ENCODE results near the gene NPTXR.

The NPTXR gene

DNA sequence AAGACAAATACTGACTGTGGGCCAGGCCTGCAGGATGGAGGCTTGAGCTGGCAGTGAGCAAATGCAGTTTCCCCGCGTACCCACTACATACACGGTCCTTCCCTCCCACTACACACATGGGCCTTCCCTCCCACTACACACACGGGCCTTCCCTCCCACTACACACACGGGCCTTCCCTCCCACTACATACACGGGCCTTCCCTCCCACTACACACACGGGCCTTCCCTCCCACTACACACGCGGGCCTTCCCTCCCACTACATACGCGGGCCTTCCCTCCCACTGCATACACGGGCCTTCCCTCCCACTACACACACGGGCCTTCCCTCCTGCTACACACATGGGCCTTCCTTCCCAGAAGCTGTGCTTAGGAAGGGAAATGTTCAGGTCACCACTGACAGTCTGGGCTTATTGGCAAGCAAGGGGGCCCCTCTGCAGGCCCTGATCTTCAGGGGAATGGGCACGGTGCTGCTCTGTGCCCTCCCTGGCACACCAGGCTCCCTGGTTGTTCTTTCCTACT lies 60.7 kb downstream of the NPTXR start:
- no peak for DNase-seq (ENCODE audit: low read depth)
- TF ChIP-seq, protein P1, sequence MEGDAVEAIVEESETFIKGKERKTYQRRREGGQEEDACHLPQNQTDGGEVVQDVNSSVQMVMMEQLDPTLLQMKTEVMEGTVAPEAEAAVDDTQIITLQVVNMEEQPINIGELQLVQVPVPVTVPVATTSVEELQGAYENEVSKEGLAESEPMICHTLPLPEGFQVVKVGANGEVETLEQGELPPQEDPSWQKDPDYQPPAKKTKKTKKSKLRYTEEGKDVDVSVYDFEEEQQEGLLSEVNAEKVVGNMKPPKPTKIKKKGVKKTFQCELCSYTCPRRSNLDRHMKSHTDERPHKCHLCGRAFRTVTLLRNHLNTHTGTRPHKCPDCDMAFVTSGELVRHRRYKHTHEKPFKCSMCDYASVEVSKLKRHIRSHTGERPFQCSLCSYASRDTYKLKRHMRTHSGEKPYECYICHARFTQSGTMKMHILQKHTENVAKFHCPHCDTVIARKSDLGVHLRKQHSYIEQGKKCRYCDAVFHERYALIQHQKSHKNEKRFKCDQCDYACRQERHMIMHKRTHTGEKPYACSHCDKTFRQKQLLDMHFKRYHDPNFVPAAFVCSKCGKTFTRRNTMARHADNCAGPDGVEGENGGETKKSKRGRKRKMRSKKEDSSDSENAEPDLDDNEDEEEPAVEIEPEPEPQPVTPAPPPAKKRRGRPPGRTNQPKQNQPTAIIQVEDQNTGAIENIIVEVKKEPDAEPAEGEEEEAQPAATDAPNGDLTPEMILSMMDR (IDR thresholded peaks at IDR 0.05; ENCODE audit: low read depth, low read length, missing control alignments): no peak
- H3K4me3 ChIP-seq (ENCODE audit: low read depth, low read length): no peak overlapping the region

DNA sequence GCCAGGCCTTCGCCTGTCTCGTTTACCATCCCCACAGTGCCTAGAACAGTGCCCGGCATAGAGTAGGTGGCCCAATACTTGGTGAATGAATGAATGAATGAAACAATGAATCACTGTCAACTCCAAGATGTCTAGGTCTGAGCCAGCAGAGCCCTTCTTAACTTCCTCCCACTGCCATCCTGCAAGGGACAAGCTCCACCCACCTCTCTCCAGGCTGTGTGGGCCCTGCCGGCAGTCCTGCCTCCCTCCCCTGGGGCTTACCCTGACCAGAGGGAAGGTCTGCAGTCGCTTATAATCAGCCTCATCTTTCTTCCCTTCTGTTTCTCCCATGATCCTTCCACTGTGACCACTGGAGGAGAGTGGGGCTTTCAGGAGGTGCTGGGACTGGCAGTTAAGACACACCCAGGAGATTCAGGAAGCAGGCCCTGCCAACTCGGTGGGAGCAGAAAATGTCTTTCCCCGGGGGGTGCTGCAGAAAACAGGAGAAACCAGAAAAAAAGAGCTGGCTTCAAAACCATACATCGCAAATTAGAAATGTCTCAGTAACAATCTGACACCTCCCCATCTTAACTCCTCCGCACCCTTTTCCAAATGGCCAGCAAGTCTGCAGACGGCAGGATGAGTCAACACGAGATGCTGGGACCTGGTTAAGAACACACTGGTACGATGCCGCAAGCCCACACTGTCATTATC lies 61.3 kb downstream of the NPTXR start:
- TF ChIP-seq, protein P1 (IDR thresholded peaks at IDR 0.05; ENCODE audit: low read depth, low read length, missing control alignments): no peak
- no peak overlapping the region for H3K4me3 ChIP-seq (ENCODE audit: low read depth, low read length)
- no peak for DNase-seq (ENCODE audit: low read depth)

DNA sequence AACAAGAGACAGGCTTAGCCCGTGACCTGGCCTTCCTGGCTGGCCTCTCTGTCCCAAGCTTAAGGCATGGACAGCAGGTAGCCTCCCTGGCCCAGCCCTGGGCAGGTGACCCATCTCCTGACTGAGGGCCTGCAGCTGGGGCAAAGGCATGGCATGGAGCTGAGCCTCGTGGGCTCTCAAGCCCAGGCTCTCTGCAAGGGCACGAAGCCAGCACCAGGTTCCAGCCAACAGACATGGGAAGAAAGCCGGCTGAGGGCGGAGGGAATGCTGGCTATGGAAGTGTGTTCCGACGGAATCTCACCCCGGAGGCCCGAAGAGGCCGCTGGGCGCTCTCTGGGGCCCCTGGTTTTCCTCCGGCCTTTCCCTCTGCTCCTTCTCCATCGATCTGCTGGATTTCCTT lies 62.8 kb downstream of the NPTXR start:
- DNase-seq (ENCODE audit: low read depth): no peak
- no peak overlapping the region for H3K4me3 ChIP-seq (ENCODE audit: low read depth, low read length)
- TF ChIP-seq, protein P1 (IDR thresholded peaks at IDR 0.05; ENCODE audit: low read depth, low read length, missing control alignments): no peak

DNA sequence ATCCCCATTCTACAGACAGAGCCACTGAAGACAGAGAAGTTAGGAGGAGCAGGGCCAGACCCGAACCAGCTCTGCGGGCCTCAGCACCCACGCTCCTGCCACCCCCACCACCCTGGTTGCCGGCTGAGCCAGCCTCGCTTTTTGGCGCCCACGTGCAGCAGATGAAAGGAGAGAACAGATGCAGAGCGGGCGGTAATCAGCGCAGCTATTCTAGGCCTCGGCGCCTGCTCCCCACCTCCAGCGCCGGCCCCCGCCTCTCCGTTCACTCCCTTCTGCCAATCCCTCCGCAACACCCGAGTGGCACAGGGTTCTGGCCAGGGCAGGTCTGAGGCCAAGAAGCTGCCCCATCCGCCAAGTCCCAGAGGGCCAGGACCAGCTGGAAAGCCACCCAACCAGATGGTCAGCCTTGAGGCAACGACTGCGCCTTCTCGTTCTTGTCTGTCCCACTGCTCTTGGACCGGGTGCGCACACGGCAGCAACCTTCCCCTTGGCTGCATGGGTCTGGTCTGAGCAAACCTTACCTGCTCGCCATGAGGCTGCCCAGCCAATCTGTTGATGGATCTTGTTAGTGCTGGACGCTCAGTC lies 66.6 kb downstream of the NPTXR start:
- no peak for DNase-seq (ENCODE audit: low read depth)
- no peak overlapping the region for H3K4me3 ChIP-seq (ENCODE audit: low read depth, low read length)
- TF ChIP-seq, protein P1 (IDR thresholded peaks at IDR 0.05; ENCODE audit: low read depth, low read length, missing control alignments): no peak

DNA sequence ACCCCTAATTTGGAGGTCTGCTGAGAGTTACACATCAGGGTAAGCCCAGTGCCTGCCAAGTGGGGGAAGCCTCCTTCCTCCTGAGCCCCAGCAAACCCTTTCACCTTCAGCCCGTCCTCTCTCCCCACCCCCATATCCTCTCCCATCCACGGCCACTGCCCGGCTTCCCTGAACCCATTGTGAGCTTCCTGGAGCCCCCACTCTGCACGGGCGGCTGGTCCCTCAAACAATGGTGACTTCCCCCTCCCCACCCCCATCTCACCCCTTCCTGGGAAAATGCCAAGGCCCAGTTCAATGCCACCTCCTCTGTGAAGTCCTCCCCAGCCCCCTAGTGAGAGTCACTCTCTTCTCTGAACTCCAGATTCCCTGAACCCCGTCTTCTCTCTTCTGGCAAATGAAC lies 67.7 kb downstream of the NPTXR start:
- DNase-seq (ENCODE audit: low read depth): no peak
- TF ChIP-seq, protein P1 (IDR thresholded peaks at IDR 0.05; ENCODE audit: low read depth, low read length, missing control alignments): no peak
- no peak overlapping the region for H3K4me3 ChIP-seq (ENCODE audit: low read depth, low read length)

DNA sequence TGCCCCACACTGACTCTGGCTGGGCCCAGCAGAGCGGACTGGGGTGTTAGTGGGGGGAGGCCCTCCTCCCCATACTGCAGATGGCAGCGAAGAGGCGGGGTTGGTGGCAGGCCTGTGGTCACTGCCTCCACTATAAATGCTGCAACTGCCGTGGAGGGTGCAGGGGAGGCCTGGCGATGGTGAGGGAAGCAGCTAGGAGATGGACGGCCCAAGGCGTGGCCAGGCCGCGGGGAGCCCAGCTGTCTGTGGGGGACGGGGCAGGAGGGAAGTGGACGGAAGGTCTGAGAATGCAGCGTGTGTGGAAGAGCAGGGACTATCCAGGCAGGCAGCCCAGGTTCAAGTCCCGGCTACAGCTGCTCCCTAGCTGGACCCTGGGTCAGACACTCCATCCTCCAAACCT lies 68.2 kb downstream of the NPTXR start:
- TF ChIP-seq, protein P1 (IDR thresholded peaks at IDR 0.05; ENCODE audit: low read depth, low read length, missing control alignments): no peak
- H3K4me3 ChIP-seq (ENCODE audit: low read depth, low read length): no peak overlapping the region
- no peak for DNase-seq (ENCODE audit: low read depth)

Measured in GM12864 (cell line).